Measurements from ENCODE around the gene PLEKHG7.

DNA sequence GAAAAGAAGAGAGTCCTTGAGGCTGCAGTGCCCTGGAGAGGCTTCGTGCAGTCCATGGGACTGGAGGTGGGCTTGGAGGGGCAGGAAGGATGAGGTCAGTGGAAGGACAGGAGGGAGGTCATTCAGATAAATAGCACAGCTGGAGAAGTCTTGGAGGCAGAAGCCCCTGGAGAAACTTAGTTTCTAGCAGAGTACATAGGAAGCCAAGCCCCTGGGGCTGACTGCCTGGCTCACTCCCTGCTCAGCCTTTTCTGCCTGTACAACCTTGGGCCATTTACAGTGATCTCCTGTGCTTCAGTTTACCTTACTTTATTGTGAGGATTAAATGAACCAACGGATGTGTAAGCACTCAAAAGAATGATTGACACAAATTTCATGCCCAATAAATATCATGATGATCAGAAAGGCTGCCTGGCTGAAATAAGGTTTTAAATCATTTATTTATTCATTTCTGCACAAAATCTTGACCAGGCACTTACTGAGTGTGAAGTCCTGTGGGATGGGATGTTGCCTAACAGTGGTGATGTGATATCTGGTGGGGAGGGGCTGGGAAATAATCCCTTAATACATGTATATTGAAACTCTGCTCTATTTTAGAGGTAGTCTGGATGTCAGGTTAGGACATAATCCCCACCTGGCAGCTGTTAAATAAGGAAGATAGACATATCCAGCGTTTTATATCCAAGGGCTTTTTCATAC, 54.3 kb downstream of the PLEKHG7 start:
- TF ChIP-seq EZH2phosphoT487 (IDR thresholded peaks at IDR 0.05; ENCODE audit: insufficient read depth, low read depth) = no peak
- TF ChIP-seq EZH2 (IDR thresholded peaks at IDR 0.05; ENCODE audit: insufficient read depth, poor library complexity, severe bottlenecking) = no peak

All from GM23248 (cell line).